Stimulated activated naive CD4-positive, alpha-beta T cell (primary cell): ENCODE results near the gene PIP4K2B.
A peak's percentile ranks its signal among the peaks of the same experiment; 100 is the strongest.
"Not testable (repeated sequence)": the region's sequence is repeated elsewhere in the genome, so short reads cannot be mapped to it uniquely, and the experiment has no call there.

Experiments
- DNase-seq, 6 experiments: peaks; one replicate each; lab custom pipeline; 2025; lab: John Stamatoyannopoulos, UW

Gene PIP4K2B

DNA sequence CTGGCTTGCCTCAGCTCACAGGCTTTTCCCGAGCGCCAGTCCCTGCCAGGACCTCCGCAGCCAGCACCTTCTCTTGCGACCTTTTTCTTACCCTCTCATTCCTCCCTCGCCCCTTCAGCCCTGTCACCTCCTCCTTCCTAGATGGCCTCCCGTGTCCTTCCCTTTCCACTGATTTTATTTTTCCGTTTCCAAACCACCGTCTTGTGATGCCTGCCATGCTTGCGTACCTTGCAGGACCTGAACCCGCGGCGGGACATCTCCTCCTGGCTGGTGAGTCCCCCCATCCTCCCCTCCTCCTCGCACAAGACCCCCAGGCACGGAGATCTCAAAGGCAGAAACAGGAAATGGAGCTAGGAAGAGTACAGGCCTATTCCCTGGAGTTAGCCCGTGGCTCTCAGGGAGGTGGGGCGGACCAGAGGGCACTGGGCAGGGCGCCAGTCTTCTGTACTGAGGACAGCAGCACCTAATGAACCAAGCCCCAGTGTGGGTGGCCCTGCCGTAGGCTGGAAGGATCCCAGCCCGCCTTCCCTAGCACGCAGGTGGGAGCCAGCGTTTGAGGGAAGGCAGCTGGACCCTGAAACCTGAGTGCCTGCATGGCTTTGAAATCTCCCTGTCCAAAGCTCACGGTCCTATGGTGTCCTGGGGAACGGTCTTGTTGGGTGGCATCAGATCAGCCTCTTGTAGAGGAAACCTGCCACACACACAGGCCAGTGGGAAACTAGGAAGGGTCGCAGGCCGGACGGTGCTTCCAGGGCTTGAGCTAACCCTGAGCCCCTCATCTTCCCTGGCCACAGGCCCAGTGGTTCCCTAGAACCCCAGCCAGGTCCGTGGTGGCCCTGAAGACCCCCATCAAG lies 68.6 kb downstream of the PIP4K2B start:
- peak in 2 of 6 experiments; percentile 29 to 64 for DNase-seq

DNA sequence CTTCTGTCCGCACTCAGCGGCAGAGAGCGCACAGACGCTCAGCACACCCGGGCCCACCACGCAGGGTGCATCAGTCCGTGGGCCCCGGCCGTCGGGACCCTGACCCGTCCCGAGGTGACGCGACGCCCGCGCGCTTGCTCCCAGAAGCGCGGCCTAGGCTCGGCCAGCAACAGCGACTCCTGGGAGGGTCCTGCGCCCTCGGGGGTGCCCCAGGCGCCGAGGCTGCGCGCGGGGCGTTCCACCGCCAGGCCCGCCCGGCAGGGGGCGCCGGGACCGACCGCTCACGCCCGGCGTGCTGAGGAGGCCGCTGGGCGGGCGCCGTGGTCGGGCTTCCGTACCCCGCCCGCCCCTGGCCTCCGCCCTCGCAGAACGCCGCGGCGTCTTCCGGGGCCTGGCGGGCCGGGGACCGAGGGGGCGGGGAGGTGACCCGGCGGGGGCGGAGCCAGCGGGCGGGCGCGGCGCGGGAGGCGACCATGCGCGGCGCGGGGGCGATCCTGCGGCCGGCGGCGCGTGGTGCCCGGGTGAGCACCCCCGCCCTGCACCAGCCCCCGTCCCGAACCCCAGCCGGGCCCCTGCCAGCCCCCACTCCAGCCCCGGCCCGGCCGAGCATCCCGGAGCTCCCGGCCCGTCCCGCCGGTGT lies 69.3 kb downstream of the PIP4K2B start, which contains the start of gene CISD3:
CISD3 (plus strand) TSS at position 456 of the 640 bp plus-strand sequence; CDS start at position 474, 18 bp downstream.
- peak; percentile 69 to 87 (median 74) for DNase-seq

DNA sequence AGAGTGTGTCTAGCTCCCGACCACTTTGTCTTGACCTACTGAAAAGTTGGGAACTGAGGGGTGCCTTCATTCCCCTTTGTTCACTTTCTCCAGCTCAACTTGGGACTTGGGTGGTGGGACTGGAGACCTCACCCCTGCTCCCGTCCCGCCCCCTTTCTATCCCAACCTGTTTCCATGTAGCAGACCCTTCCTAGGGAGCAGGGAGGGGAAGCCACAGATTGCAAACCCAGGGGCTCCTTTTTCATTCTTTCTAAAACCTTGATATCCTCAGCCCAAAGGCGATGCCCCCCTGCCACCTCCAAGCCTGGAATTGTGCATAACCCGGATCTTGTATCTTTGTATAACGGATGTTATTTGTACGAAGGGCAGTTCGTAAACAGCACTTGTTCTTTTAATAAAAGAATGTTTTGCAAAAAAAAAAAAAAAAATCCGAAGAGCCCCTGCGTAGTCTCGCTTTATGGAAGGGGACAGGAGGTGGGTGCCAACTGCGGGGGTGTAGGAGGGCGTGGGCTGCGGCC lies 69.9 kb downstream of the PIP4K2B start:
- DNase-seq: no peak

- DNase-seq: peak; percentile 50 to 88 (median 75)
These were observed 71.0 kb downstream of the PIP4K2B start for GRCh38 chr17:38728290-38728831.

- DNase-seq: peak in 3 of 6 experiments; percentile 27 to 64 (median 45)
These were observed 71.6 kb downstream of the PIP4K2B start for GRCh38 chr17:38727736-38728135.

DNA sequence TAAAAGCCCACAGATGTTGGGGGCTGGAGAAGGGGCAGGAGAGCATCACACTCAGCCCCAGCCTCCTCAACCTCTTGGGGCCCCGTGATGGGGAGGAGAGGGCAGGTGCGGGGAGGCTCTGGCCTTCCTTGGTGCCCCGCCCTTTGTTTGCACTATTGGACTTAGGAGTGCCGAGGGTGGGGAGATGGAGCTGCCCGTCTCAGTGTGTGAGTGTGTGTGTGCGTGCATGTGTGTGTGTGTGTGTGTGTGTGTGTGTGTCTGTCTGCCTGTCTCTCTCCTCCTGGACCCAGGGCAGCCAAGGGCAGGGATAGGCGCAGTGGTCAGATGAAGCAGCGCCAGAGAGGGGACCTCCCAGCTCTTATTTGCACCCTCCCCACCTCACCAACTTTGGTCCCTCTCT lies 73.2 kb downstream of the PIP4K2B start:
- not testable (repeated sequence) for DNase-seq

- DNase-seq: no peak
These were observed 74.3 kb downstream of the PIP4K2B start for GRCh38 chr17:38725066-38725465.

DNA sequence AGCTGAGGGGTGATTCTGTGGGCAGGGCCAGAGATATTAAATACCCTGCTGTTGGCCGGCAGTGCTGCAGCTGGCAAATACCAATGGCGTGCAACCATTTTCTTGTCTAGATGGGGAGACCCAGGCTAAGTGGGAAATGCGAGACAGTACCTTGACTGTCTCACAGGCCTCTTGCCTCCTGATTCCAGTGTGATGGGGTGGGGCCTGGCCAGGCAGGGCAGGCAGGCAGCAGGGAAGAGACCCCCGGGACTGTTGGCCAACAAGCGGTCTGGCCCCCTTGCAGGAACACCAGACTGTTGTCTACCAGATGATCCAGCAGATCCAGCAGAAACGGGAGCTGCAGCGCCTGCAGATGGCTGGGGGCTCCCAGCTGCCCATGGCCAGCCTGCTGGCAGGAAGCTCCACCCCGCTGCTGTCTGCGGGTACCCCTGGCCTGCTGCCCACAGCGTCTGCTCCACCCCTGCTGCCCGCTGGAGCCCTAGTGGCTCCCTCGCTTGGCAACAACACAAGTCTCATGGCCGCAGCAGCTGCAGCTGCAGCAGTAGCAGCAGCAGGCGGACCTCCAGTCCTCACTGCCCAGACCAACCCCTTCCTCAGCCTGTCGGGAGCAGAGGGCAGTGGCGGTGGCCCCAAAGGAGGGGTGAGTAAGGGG lies 74.9 kb downstream of the PIP4K2B start:
- DNase-seq: no peak

- DNase-seq: no peak
These were observed 77.6 kb downstream of the PIP4K2B start for GRCh38 chr17:38721802-38722201.

- no peak for DNase-seq
These were observed 78.4 kb downstream of the PIP4K2B start for GRCh38 chr17:38720941-38721340.

DNA sequence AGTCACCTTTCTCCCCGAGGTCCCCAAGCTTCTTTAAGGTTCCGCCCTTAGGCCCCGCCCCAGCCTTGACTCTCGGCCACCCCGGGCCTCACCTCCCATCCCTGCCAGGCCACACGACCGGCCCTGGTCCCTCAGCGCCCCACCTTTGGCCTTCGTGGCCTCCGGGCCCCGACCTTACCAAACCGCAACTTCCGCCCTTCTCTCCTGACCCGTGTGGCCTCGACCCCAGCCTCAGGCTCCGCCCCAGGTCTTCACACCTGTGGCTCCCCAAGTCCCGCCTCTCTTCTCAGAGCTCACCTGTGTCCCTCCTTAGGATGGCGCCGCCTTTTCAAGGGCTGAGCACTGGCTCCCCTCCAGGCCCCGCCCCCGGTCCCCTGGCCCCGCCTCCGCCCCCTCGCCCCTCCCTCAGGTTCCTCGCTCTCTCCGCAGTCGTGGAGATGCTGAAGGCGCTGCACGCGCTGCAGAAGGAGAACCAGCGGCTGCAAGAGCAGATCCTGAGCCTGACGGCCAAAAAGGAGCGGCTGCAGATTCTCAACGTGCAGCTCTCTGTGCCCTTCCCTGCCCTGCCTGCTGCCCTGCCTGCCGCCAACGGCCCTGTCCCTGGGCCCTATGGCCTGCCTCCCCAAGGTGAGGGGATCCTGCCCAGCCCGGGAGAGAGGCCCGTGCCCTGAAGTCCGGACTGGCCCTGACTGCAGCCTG lies 79.3 kb downstream of the PIP4K2B start:
- DNase-seq: peak in 2 of 6 experiments; percentile 6 to 25

- DNase-seq: no peak
These were observed 79.9 kb downstream of the PIP4K2B start for GRCh38 chr17:38719289-38719942.

GRCh38 chr17:38717139-38717745 lies 82.1 kb downstream of the PIP4K2B start:
- no peak for DNase-seq

DNA sequence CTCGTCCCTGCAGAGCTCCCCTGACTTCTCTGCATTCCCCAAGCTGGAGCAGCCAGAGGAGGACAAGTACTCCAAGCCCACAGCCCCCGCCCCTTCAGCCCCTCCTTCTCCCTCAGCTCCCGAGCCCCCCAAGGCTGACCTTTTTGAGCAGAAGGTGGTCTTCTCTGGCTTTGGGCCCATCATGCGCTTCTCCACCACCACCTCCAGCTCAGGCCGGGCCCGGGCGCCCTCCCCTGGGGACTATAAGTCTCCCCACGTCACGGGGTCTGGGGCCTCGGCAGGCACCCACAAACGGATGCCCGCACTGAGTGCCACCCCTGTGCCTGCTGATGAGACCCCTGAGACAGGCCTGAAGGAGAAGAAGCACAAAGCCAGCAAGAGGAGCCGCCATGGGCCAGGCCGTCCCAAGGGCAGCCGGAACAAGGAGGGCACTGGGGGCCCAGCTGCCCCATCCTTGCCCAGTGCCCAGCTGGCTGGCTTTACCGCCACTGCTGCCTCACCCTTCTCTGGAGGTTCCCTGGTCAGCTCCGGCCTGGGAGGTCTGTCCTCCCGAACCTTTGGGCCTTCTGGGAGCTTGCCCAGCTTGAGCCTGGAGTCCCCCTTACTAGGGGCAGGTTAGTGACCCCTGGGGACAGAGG lies 82.9 kb downstream of the PIP4K2B start:
- no peak for DNase-seq
